Fibroblast of peridontal ligament (primary cell): ENCODE data around the gene GCGR.

ENCODE experiments used
- DNase-seq: peaks from one replicate; pipeline ENCODE4 v3.0.0-alpha.2; 2010; ENCODE audit errors: extremely low read depth

GCGR gene

DNA sequence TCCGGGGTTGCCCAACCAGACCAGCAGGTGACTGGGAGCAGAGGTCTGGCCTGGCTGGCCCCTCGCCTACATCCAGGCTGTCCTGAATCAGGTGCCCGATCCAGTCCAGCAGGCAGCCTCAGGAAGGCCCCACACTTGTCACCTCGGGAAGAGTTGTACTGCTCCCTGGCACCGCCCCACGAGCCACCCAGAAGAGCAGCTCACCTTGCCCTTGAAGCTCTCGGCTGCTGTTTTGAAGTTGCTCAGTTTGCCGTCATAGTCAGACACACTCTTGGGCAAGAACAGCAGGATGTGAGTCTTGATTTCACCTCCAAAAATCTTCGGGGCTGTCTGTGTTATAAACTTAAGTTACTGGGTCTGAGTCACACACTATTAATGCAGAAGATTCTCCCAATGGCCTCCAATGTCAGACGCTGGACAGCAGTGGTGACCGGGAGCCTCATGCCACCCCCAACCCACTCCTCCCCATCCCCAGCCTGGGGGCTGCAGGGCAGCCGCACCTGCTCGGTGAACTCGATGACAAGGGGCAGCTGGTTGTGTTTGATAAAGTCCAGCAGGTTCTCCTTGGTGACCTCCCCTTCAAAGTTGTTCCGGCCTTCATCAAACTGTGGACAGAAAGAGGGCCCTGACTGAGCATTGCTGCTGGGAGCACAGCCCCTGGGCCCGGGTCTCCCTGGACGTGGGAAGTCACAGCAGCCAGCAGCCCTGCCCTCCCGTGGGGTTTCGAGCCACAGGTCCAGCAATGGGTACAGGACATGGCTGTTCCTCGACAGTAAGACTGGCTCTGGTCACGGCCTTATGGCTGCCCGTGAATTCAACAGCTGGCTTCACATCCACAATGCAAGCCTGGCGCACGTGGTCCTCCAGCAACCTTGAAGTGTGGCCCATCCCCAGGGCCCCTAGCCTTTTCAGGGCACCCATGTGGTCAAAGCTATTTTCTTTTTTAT, 43.1 kb downstream of the GCGR start:
- no peak for DNase-seq

DNA sequence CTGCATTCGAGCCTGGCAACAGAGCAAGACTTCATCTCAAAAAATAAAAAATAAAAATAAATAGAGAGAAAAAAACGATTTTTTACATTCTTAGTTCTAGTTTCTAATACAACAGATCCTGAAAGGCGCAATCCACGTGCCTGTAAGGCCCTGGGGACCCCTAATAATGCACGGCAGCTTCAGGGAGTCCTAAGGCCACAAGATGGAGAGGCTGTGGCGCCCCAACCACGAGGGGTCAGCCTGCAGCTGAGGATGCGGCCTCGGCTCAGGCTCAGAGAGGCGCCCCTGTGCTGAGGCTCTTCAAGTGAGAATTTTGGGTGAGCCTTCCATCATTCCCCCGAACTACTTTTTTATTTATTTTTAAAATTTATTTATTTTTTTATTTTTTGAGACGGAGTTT, 45.5 kb downstream of the GCGR start:
- DNase-seq = no peak

DNA sequence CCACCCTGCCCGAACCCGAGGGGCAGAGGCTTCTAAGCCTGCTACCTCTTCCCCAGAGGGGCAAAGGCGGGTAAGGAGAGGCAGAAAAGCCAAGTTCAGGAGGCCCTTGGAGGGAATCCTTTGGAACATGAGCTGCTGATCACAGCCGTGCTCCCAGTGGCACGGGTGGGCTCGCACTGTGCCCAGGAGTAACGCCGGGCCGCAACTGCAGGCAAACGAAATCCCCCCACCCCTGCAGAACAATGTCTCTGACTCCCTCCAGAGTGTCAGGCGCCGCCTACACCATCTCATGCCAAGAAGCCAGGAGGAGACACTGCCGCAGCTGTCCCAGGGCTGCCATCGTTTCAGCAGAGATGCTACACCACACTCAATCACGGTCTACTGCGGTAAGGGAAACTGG, 47.5 kb downstream of the GCGR start:
- DNase-seq = no peak

DNA sequence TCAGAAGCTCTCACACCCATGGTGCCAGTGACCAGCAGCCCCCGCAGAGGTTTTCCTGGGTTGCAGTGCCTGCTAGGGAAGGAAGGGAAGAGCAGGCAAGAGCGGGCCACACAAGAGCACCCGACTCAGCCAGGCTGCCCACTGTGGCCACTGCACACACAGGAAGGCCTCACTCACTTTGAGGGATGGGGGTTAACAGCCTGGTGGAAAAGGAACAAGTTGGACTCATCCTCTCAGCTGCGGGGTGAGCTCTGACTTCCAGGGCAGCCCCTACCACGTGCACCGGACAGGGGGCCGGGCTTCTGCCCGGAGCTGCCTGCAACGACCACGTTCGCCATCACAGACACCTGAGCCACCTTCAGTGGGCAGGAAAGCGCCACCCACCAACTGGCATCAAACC, 48.3 kb downstream of the GCGR start:
- DNase-seq = no peak

DNA sequence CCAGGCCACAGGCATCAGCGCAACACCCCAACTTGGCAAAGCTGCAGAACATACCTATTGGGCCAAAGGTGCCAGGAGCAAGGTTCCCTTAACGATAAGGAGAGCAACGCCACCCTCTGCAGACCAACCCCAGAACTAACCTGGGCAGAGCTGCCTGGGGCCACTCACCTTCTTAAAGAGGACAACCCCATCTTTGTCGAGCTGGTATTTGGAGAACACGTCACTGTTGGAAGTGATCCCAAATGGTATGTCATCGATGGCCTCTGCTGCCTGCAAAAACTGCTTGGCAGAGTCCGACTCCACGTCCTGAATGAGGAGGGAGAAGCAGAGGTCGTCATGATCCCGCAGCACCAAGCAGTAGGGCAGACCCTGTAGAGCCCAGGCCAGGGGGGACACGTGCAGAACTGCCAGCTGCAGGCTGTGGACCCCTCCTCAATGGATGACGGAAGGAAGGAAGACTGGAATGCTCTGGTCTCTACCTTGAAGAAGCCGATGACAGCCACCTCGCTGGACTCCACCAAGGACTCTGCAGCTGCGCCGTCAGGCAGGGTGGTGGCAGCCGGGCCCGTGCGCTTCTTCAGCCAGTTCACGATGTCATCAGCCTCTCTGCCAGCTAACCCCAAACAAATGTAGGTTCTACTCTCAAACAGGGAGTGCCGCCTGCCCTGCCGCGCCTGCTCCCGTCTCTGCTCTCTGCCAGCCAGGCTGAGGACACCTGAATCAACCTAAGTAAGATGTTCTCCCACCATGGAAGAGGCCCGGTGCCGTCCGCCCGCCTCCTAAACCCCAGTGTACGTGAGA, 51.2 kb downstream of the GCGR start:
- DNase-seq = no peak

DNA sequence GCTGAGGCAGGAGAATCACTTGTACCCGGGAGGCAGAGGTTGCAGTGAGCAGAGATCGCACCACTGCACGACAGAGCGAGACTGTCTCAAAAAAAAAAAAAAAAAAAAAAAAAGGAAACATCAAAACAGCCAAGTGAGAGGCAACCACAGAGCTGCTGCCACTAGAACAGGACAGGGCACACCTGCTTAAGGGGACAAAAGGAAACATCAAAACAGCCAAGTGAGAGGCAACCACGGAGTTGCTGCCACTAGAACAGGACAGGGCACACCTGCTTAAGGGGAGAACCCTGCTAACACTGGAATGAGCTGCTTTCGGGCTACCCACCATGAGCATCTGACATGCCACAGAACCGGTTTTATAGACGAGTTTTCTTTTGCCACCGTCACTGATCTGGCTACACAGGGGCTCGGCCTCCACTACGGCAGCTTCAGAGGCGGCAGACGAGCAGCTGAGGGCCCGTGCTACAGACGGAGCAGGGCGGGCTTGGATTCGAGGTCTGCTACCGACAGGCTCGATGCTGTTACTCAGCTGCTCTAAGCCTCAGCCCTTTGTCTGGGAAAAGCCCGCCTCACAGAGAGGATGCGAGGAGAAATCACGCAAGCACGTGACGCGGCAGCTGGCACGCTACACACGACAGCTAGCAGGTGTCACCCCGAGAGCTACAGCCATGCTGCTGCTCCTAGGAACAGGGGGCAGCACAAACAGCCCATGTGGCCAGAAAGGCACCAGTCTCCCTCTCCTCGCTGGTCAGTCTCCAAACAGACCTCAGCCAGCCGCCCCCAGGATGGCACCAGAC, 54.4 kb downstream of the GCGR start:
- DNase-seq = no peak

DNA sequence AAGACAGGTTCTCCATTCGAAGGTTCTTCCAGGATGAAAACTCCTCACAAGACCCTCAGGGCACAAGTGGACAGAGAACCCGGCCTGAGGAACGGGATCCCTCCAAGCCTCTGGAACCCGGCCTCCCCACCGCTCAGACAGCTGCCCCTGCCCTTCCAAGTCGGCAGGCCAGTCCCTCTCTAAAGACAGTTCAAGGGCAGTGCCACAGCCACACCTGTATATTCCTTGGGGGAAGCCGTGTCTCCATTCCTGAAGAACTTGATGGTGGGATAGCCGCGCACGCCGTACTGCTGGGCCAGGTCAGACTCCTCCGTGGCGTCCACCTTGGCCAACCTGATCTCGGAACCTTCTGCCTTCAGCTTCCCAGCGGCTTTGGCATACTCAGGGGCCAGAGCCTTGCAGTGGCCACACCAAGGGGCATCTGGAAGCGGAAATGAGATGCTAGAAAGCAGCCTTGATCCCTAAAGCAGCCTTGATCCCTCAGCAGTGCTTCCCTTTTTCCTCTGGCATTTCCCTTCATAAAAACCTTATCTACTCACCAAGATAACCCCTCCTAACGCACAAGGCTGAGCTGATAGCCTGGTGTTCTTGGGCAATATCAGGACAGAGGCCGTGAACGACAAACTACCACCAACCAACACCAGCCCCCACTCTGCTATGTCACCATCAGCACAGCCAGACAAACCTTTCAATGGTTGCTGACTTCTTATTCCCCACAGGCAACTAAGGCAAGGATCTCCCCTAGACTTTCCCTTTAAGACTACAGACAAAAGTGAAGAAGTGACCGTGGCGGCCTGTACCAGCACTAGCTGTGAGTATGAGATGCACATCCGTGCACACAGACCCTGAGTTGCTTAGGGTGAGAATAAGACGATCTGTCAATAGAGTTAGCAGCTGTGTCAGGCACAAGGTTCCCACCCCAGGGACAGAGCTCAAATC, 55.3 kb downstream of the GCGR start:
- peak; percentile 25 for DNase-seq

DNA sequence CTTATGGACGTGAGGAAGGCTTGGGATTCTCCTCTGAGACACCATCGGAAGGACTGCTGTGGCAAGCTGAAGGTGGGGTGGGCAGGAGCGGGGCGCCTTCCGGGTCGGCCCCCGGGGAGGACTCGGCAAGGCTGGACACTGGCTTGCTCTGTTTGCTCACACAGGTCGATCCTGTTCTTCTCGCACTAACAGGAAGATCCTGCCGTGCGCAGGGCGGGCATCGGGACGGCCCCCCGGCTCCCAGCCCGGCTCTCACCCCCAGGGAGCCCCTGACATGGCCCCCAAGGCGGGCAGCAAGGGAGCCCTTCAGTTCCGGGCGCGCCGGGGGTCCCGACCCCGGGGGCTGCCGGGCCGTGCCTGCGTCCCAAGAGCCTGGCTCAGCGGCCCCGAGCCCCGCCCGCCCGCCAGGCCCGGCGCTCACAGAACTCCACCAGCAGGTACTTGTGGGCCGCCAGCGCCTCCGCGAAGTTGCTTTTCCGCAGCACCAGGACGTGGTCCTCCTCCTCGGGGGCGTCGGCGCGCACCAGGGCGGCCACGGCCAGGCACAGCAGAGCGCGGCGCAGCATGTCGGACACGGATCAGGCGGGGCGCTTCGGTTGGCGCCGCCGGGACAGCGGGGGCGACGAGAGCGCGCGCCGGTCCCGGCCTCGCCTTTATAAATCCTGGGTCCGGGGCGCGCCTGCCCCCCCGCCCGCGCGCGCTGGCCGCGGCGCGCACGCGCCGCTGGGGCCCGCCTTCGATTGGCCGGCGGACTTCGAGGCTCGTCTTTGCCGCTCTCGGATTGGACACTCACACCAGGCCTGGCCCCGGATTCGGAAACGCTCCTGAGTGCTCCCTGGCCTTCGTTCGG, 56.2 kb downstream of the GCGR start, which contains the start of gene P4HB:
P4HB (minus strand) TSS at position 630 of the 850 bp plus-strand sequence; CDS start at position 566, 64 bp downstream.
- no peak for DNase-seq

DNA sequence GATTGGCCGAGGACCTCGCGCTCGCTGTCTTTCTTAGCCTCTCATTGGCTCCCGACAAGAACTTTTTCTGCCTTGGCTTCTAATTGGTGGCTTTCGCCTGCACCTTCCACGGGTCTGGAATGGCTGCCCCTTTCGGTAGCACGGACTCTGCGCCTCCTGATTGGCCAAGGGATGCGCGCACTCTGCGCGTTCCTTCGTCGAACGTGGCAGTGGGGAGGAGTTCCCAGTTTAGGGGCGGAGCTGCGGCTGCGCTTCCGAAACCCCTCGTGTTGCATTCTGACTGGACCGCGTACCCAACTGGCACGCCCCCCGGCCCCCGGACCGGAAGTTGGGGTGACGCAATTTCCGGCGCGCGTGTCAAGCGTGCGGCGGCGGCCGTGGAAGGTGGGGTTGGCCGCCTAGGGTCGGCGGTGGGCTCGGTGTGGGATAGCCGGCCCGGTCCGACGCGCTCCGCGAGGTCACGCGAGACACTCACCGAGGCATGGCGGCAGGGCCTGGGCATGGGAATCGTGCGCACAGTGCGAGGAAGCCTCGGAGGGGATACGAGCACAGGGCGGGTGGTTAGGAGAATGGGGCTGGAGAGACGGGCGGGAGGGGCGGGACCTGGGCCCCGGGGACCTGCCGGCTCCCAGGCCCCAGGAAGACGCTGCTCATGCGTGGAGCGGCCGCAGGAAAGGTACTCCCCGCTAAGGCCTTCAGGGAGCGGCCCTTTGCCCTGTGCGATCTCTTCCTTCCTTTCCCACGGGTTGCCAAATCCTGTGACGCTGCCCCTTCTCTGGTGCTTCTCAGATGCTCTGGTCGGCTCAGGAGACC, 57.0 kb downstream of the GCGR start:
- DNase-seq = peak; percentile 100

DNA sequence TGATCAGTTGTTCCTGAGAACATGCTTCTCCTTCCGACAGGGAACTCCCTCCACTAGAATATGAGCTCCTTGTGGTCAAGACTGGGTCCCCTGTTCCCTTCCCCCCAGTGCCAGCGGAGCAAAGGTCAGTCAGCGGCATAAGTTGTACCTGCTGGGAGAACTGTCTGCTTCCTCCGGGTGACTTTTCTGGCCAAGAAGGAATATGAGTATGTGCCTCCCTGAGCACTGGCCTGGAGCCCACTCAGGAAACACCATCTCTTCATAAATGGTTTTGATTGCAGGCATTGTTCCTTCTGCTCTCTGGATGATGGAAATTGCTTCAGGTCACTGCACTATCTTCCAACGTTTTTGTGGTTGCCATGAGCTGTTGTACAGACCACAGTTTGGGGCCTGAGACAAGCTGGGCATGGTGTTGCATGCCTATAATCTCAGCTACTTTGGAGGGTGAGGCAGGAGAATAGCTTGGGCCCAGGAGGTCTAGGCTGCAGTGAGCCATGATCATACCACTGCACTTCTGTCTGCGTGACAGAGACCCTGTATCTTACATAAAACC, 59.2 kb downstream of the GCGR start:
- DNase-seq = peak; percentile 17
